Measurements from ENCODE around the gene PSMA7. TPM values are rescaled to one million over a fixed set of nuclear protein-coding genes. Genes with fewer than 3 reads are reported as not detected.

Gene PSMA7
- total and polyA plus RNA-seq, 4 donors: 109 to 342 (median 196) TPM

DNA sequence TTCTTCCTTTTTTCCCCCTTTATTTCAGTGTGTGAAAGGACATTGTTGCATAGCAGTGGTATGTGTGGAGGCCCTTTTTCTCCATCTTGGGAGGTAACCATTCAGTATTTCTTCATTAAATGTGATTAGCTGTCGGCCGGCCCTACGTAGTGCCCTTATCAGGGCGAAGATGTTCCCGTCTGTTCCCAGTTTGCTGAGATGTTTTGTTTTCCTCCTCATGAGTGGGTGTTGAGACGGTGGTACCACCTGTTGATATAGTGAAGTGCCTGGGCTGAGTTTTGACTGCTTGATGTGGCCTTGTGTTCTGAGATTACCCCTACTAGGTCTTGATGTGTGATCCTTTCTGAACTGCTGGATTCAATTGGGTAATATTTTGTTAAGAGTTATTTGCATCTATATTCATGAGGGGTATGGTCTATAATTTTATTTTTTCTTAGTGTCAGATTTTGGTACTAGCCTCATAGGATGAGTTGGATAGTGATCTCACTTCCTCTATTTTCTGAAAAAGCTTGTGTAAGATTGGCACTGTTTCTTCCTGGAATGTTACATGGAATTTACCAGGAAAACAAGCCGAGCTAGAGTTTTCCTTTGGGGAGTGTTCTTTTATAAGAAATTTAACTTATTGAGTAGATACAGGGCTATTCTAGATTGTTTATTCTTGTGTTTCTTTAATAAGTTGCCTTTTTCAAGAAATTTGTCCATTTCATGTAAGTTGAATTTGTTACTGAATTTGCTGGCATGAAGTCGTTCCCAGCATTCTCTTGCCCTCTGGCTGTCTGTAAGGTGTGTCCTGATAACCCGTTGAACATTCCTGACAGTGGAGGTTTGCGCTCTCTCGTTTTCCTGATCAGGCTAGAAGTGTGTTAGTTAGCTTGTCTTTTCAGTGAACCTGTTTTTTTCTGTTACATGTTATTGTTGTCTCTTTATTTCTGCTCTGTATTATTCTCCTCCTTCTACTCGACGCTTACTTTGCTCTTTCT, 44.0 kb upstream of the PSMA7 start:
- H3K36me3 ChIP-seq (ENCODE audit: control insufficient read depth in 4 of 4, insufficient read depth in 3 of 4, low read depth in 1 of 4, low read length in 3 of 4): peaks cover 0 to 7% (median 3%) of the 10 kb centered on the region in 4 donors
- no peaks in the 10 kb centered on the region for H3K27me3 ChIP-seq (ENCODE audit: control insufficient read depth in 4 of 4, insufficient read depth in 4 of 4, low read length in 3 of 4)
- no peaks in the 10 kb centered on the region for H3K9me3 ChIP-seq (ENCODE audit: control insufficient read depth in 4 of 4, low read length in 3 of 4)
- peak overlapping the region in 1 of 2 donors; percentile 41 for H3K9ac ChIP-seq (ENCODE audit: low read depth in 1 of 2, low read length in 2 of 2)
- DNase-seq (ENCODE audit: low spot score): no peak
- TF ChIP-seq, protein P1, sequence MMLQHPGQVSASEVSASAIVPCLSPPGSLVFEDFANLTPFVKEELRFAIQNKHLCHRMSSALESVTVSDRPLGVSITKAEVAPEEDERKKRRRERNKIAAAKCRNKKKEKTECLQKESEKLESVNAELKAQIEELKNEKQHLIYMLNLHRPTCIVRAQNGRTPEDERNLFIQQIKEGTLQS (IDR thresholded peaks at IDR 0.05): no peak
- TF ChIP-seq RXRA (IDR thresholded peaks at IDR 0.05) (peak in 1 of 2 donors; percentile 9), SP1 (IDR thresholded peaks at IDR 0.05) (no peak)
- peak overlapping the region; percentile 22 to 39 for H3K27ac ChIP-seq (ENCODE audit: low read depth in 1 of 2, low read length in 2 of 2)
- peaks cover 7 to 36% (median 32%) of the 10 kb centered on the region in 4 donors for H3K4me1 ChIP-seq (ENCODE audit: control insufficient read depth in 4 of 4, insufficient read depth in 4 of 4, low read length in 3 of 4)
- WGBS: 66% methylated on average over 13 of the region's 13 CpGs
- H3K4me3 ChIP-seq (ENCODE audit: low read depth in 1 of 3, low read length in 3 of 3): no peak overlapping the region

DNA sequence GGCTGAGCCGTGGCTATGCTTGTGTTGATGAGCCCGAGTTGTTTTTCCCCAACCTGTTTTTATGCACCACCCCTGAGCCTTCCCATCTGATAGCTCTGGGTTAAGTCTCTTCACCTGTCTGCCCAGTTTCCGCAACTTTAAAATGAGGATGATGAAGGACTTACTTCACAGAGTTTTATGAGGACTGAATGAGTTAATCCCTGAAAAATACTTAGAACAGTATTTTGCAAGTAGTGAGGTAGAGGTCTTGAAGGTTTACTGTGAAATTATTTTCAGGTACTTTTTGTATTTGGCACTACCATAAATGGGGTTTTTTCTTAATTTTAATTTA, 42.9 kb upstream of the PSMA7 start:
- peaks cover 0 to 8% (median 3%) of the 10 kb centered on the region in 4 donors for H3K36me3 ChIP-seq (ENCODE audit: control insufficient read depth in 4 of 4, insufficient read depth in 3 of 4, low read depth in 1 of 4, low read length in 3 of 4)
- peaks cover 7 to 44% (median 35%) of the 10 kb centered on the region in 4 donors for H3K4me1 ChIP-seq (ENCODE audit: control insufficient read depth in 4 of 4, insufficient read depth in 4 of 4, low read length in 3 of 4)
- whole genome bisulfite sequencing: 54% methylated on average over 3 of the region's 3 CpGs
- DNase-seq (ENCODE audit: low spot score): no peak
- H3K9me3 ChIP-seq (ENCODE audit: control insufficient read depth in 4 of 4, low read length in 3 of 4): no peaks in the 10 kb centered on the region
- H3K27ac ChIP-seq (ENCODE audit: low read depth in 1 of 2, low read length in 2 of 2): peak overlapping the region; percentile 83 to 93
- peak overlapping the region in 1 of 2 donors; percentile 11 for H3K9ac ChIP-seq (ENCODE audit: low read depth in 1 of 2, low read length in 2 of 2)
- no peak overlapping the region for H3K4me3 ChIP-seq (ENCODE audit: low read depth in 1 of 3, low read length in 3 of 3)
- TF ChIP-seq, protein P2, sequence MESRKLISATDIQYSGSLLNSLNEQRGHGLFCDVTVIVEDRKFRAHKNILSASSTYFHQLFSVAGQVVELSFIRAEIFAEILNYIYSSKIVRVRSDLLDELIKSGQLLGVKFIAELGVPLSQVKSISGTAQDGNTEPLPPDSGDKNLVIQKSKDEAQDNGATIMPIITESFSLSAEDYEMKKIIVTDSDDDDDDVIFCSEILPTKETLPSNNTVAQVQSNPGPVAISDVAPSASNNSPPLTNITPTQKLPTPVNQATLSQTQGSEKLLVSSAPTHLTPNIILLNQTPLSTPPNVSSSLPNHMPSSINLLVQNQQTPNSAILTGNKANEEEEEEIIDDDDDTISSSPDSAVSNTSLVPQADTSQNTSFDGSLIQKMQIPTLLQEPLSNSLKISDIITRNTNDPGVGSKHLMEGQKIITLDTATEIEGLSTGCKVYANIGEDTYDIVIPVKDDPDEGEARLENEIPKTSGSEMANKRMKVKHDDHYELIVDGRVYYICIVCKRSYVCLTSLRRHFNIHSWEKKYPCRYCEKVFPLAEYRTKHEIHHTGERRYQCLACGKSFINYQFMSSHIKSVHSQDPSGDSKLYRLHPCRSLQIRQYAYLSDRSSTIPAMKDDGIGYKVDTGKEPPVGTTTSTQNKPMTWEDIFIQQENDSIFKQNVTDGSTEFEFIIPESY (IDR thresholded peaks at IDR 0.05): no peak
- TF ChIP-seq FOXA2 (IDR thresholded peaks at IDR 0.05) (no peak), YY1 (IDR thresholded peaks at IDR 0.05) (no peak), JUND (IDR thresholded peaks at IDR 0.05) (no peak), HNF4A (conservative IDR thresholded peaks at IDR 0.05) (no peak)
- TF ChIP-seq, protein P3, sequence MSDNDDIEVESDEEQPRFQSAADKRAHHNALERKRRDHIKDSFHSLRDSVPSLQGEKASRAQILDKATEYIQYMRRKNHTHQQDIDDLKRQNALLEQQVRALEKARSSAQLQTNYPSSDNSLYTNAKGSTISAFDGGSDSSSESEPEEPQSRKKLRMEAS (IDR thresholded peaks at IDR 0.05): no peak
- TF ChIP-seq, protein P4, sequence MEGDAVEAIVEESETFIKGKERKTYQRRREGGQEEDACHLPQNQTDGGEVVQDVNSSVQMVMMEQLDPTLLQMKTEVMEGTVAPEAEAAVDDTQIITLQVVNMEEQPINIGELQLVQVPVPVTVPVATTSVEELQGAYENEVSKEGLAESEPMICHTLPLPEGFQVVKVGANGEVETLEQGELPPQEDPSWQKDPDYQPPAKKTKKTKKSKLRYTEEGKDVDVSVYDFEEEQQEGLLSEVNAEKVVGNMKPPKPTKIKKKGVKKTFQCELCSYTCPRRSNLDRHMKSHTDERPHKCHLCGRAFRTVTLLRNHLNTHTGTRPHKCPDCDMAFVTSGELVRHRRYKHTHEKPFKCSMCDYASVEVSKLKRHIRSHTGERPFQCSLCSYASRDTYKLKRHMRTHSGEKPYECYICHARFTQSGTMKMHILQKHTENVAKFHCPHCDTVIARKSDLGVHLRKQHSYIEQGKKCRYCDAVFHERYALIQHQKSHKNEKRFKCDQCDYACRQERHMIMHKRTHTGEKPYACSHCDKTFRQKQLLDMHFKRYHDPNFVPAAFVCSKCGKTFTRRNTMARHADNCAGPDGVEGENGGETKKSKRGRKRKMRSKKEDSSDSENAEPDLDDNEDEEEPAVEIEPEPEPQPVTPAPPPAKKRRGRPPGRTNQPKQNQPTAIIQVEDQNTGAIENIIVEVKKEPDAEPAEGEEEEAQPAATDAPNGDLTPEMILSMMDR (IDR thresholded peaks at IDR 0.05; ENCODE audit: low read depth, low read length, missing input control): no peak
- no peaks in the 10 kb centered on the region for H3K27me3 ChIP-seq (ENCODE audit: control insufficient read depth in 4 of 4, insufficient read depth in 4 of 4, low read length in 3 of 4)

DNA sequence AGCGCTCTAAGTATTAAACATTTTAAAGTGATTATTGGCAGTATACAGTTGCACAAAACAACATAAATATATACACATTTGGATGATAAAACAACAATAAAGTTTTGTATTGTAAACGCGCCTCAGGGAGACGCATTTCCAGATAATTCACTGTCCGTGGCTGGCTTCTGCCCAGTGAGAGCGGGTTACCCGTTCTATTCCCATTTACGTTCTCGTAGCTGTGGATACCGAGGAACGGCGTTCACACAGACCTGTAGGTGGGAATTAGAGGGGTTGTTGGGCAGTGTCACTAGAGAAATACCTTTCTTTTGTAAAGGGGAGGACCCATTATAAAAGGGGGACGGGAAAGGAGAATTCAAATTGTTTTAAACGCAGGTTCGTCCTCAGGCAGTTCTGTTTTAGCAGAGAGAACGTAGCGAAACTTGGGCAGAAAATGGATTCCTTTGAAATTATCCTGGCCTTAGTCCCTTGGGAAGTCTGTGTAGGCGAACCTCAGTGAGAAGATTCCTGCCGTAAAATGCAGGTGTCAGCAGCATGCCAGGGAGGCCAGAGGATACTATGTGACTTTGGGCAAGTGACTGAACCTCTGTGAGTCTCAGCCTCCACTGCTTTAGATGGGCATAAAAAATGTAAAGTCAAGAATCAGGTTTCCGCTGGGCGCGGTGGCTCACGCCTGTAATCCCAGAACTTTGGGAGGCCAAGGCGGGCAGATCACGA, 40.4 kb upstream of the PSMA7 start:
- peaks cover 0 to 4% (median 0%) of the 10 kb centered on the region in 4 donors for H3K36me3 ChIP-seq (ENCODE audit: control insufficient read depth in 4 of 4, insufficient read depth in 3 of 4, low read depth in 1 of 4, low read length in 3 of 4)
- H3K27ac ChIP-seq (ENCODE audit: low read depth in 1 of 2, low read length in 2 of 2): peak overlapping the region; percentile 87 to 98
- H3K27me3 ChIP-seq (ENCODE audit: control insufficient read depth in 4 of 4, insufficient read depth in 4 of 4, low read length in 3 of 4): no peaks in the 10 kb centered on the region
- peak overlapping the region; percentile 83 to 95 (median 91) for H3K4me3 ChIP-seq (ENCODE audit: low read depth in 1 of 3, low read length in 3 of 3)
- TF ChIP-seq FOXA2 (IDR thresholded peaks at IDR 0.05): no peak
- TF ChIP-seq RAD21 (IDR thresholded peaks at IDR 0.05): no peak
- no peak for TF ChIP-seq JUND (IDR thresholded peaks at IDR 0.05)
- TF ChIP-seq, protein P3 (IDR thresholded peaks at IDR 0.05): no peak
- TF ChIP-seq NR2F2 (IDR thresholded peaks at IDR 0.05): no peak
- TF ChIP-seq HNF4A (conservative IDR thresholded peaks at IDR 0.05): no peak
- no peak for TF ChIP-seq YY1 (IDR thresholded peaks at IDR 0.05)
- no peak for TF ChIP-seq RXRA (IDR thresholded peaks at IDR 0.05)
- peaks cover 7 to 55% (median 36%) of the 10 kb centered on the region in 4 donors for H3K4me1 ChIP-seq (ENCODE audit: control insufficient read depth in 4 of 4, insufficient read depth in 4 of 4, low read length in 3 of 4)
- H3K9me3 ChIP-seq (ENCODE audit: control insufficient read depth in 4 of 4, low read length in 3 of 4): no peaks in the 10 kb centered on the region
- H3K9ac ChIP-seq (ENCODE audit: low read depth in 1 of 2, low read length in 2 of 2): peak overlapping the region; percentile 88 to 97
- no peak for DNase-seq (ENCODE audit: low spot score)
- WGBS: 25% methylated on average over 25 of the region's 25 CpGs

Data from liver (tissue), 9 donors.